Embryonic facial prominence (tissue), 1 donor: ENCODE data around the gene ATP9A.

Experiments used
- DNase-seq: peaks from one replicate; pipeline ENCODE4 v3.0.0-alpha.2; 2016; ENCODE audit errors: extremely low spot score

The ATP9A gene

GRCh38 chr20:51554538-51555165 lies 213.5 kb downstream of the ATP9A start:
- DNase-seq: no peak

DNA sequence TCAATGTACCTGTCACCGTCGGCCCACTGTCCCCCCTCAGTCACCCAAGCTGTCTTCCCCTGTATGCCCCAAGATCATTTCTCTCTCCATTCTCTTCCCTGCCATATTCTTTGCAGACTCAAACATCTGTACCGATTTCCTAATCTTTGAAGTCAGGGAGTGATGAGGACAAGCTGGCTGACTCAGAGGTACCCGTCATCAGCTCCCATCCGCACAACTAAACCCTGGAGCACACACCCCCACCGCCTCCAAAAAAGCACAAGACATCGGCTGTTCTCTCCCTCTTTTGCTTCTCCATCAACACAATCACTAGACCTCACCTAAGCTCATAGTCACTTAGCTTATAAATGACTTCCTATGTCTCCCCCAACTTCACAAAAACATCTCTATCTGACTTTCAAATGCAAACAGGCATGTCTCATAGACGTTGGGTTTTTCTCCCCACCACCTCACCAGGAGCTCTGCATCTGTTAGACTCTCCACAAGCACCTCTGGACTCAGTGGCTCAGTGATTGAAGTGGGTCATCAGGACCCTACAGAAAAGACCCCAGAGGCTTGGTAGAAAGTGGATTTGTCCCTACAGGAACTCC lies 214.2 kb downstream of the ATP9A start:
- no peak for DNase-seq

DNA sequence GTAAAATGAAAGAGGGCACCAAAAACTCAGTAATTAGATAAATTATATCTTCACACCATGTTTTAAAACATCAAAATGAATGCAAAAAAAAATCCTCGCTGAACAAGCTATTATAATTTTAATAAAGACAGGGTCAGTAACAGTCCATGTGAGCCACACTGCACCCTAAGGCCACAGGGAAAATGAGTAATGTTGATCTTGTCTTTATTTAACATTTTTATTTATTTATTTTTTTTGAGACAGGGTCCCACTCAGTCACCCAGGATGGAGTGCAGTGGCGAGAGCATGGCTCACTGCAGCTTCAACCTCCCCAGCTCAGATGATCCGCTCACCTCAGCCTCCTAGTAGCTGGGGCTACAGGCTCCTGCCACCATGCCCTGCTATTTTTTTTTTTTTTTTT lies 217.0 kb downstream of the ATP9A start:
- DNase-seq: no peak

DNA sequence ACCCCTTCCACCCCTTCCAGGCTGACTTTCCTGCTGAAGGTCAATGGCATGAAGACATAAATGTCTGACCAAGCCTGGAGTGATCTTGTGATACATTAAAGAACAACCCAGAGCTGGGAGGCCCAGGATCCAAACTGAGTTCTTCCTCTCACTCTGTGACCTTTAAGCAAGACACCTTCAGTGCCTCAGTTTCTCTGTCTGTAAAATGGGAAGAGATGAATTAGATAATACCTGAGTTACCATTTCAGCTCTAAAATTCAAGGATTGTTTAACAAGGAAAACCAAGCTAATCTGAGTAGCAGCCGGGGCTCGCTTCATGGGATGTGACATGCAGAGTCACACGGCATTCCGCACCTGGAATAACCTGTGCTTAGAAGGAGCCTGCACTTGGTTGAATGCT lies 218.7 kb downstream of the ATP9A start:
- DNase-seq: no peak

DNA sequence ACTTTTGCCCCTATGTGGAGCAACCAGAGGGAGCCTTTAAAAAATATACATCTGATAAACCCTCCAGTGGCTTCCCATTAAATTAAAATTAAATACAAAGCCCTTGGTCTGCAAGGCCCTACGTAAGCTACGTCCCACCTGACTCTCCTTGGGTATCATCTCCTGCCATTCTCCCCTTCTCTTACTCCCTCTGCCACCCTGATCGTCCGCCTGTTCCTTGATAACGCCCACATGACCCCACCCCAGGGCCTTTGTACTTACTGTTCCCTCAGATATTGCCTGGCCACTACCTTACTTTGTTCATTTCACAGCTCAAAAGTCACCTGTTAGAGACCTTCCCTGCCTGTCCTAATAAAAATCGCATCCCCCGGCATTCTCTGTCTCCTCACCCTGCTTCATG lies 220.2 kb downstream of the ATP9A start:
- no peak for DNase-seq
